Gastrocnemius medialis (tissue), 4 donors: ENCODE data around the gene VAMP4.

Experiments used
- POLR2A ChIP-seq, 2 donors: fragments of 450-650 bp; IDR thresholded peaks; one replicate each; pipeline ENCODE4 v1.6.1; 2017; ENCODE audit warnings: antibody characterized with exemption in 2 of 2, mild to moderate bottlenecking in 2 of 2, moderate library complexity in 2 of 2
- TF ChIP-seq, protein P1 (sequence below), 5 experiments: fragments of 450-650 bp in 3 of 5; fragments of 200-600 bp in 2 of 5; sonication (generic) in 2 of 5; IDR thresholded peaks in 4 of 5; conservative IDR thresholded peaks in 1 of 5; 1 replicate in 4 of 5; 2 replicates in 1 of 5; pipeline ENCODE4 v1.5.1; 2016 to 2019; ENCODE audit warnings: antibody characterized with exemption in 5 of 5, mild to moderate bottlenecking in 3 of 5, moderate library complexity in 3 of 5

DNA sequence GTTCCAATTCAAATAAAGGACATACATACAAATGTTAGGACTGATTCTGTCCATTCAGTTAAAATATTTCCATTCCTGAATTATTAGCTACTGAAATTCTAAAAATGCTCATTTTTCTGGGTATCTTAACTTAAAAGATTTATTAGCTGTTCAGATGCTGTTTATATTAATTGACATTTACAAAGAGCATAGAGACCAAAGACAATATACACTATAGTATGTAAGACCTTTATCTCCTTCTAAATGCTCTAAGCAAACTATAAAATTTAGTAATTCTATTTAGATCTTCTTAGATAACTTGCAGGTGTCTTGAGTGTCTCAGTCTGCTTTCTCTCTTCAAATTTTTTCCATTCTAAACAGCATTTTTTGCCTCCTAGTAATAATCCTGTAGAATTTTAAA, 39.3 kb downstream of the VAMP4 start:
- TF ChIP-seq, protein P1, sequence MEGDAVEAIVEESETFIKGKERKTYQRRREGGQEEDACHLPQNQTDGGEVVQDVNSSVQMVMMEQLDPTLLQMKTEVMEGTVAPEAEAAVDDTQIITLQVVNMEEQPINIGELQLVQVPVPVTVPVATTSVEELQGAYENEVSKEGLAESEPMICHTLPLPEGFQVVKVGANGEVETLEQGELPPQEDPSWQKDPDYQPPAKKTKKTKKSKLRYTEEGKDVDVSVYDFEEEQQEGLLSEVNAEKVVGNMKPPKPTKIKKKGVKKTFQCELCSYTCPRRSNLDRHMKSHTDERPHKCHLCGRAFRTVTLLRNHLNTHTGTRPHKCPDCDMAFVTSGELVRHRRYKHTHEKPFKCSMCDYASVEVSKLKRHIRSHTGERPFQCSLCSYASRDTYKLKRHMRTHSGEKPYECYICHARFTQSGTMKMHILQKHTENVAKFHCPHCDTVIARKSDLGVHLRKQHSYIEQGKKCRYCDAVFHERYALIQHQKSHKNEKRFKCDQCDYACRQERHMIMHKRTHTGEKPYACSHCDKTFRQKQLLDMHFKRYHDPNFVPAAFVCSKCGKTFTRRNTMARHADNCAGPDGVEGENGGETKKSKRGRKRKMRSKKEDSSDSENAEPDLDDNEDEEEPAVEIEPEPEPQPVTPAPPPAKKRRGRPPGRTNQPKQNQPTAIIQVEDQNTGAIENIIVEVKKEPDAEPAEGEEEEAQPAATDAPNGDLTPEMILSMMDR (IDR thresholded peaks at IDR 0.05 in 4 of 5, conservative IDR thresholded peaks at IDR 0.05 in 1 of 5) = no peak
- TF ChIP-seq POLR2A (IDR thresholded peaks at IDR 0.05) = no peak
